OCI-M1 (cell line): ENCODE data around the gene SRGAP3.

Experiments
- DNase-seq: peaks from one replicate; lab custom pipeline; 2025; lab: John Stamatoyannopoulos, UW

SRGAP3 gene

GRCh38 chr3:9201266-9201665 is 48.2 kb downstream of the SRGAP3 start:
- no peak for DNase-seq

- no peak for DNase-seq
These were observed 49.7 kb downstream of the SRGAP3 start for GRCh38 chr3:9199775-9200174.

- DNase-seq = no peak
These were observed 50.5 kb downstream of the SRGAP3 start for GRCh38 chr3:9198899-9199335.

GRCh38 chr3:9198261-9198660 is 51.2 kb downstream of the SRGAP3 start:
- no peak for DNase-seq

GRCh38 chr3:9196020-9196419 is 53.4 kb downstream of the SRGAP3 start:
- DNase-seq = no peak

- DNase-seq = no peak
These were observed 54.1 kb downstream of the SRGAP3 start for GRCh38 chr3:9195390-9195789.

- no peak for DNase-seq
These were observed 54.8 kb downstream of the SRGAP3 start for GRCh38 chr3:9194509-9195184.

- DNase-seq = no peak
These were observed 55.7 kb downstream of the SRGAP3 start for GRCh38 chr3:9193633-9194195.

- no peak for DNase-seq
These were observed 56.2 kb downstream of the SRGAP3 start for GRCh38 chr3:9193211-9193610.

GRCh38 chr3:9192248-9193025 is 57.0 kb downstream of the SRGAP3 start:
- no peak for DNase-seq

GRCh38 chr3:9190276-9190675 is 59.2 kb downstream of the SRGAP3 start:
- DNase-seq = no peak

- DNase-seq = no peak
These were observed 60.9 kb downstream of the SRGAP3 start for GRCh38 chr3:9188583-9188982.

GRCh38 chr3:9185701-9186100 is 63.7 kb downstream of the SRGAP3 start:
- DNase-seq = no peak

- DNase-seq = no peak
These were observed 64.4 kb downstream of the SRGAP3 start for GRCh38 chr3:9185046-9185445.

- DNase-seq = no peak
These were observed 65.0 kb downstream of the SRGAP3 start for GRCh38 chr3:9184461-9184835.

GRCh38 chr3:9183811-9184460 is 65.5 kb downstream of the SRGAP3 start:
- no peak for DNase-seq

GRCh38 chr3:9183011-9183410 is 66.4 kb downstream of the SRGAP3 start:
- DNase-seq = no peak

- no peak for DNase-seq
These were observed 68.7 kb downstream of the SRGAP3 start for GRCh38 chr3:9180764-9181117.

- DNase-seq = no peak
These were observed 69.4 kb downstream of the SRGAP3 start for GRCh38 chr3:9179826-9180763.

- no peak for DNase-seq
These were observed 70.7 kb downstream of the SRGAP3 start for GRCh38 chr3:9178697-9179096.

- DNase-seq = no peak
These were observed 74.0 kb downstream of the SRGAP3 start for GRCh38 chr3:9175421-9175820.

GRCh38 chr3:9173445-9173844 is 76.0 kb downstream of the SRGAP3 start:
- no peak for DNase-seq
